Testis (tissue), 3 donors: ENCODE results near the gene FHDC1. TPM values are rescaled to one million over a fixed set of nuclear protein-coding genes. Genes with fewer than 3 reads are reported as not detected.

Experiments used
- DNase-seq: peaks from one replicate; pipeline ENCODE4 v3.0.0-alpha.2; 2019
- H3K27ac ChIP-seq, 2 donors: fragments of 200-600 bp; sonication (generic); one replicate each; pipeline ENCODE4 v1.5.1; 2019
- H3K27me3 ChIP-seq: fragments of 200-600 bp; sonication (generic); one replicate; pipeline ENCODE4 v1.5.1; 2019
- H3K36me3 ChIP-seq: fragments of 200-600 bp; sonication (generic); one replicate; pipeline ENCODE4 v1.5.1; 2017; ENCODE audit warnings: low read depth; ENCODE audit errors: missing control alignments
- H3K4me1 ChIP-seq: fragments of 200-600 bp; sonication (generic); one replicate; pipeline ENCODE4 v1.5.1; 2019
- H3K4me3 ChIP-seq, 2 donors: fragments of 200-600 bp; sonication (generic); one replicate each; pipeline ENCODE4 v1.5.1; 2017 to 2019
- H3K9me3 ChIP-seq: fragments of 200-600 bp; sonication (generic); one replicate; pipeline ENCODE4 v1.5.1; 2017
- POLR2A ChIP-seq: fragments of 450-650 bp; IDR thresholded peaks from one replicate; pipeline ENCODE4 v1.6.1; 2017; ENCODE audit warnings: antibody characterized with exemption, mild to moderate bottlenecking, moderate library complexity
- WGBS, 2 donors: methylation state at CpG; one replicate each; pipeline ENCODE4 v1.1.5; 2018; 5-methylcytosine and 5-hydroxymethylcytosine counted together
- intact Hi-C: fragments of 100-400 bp; cut with DNase I; formaldehyde crosslinking; loops from one replicate; pipeline ENCODE4 v1.15.1; 2023; ENCODE audit warnings: low total_unique reads
- polyA plus RNA-seq: library from polyadenylated mRNA; stranded (reverse); fragments of 350-450 nt; fragmentation: Illumina TruSeq; extraction: RNeasy Lipid Tissue Mini Kit (QIAGEN cat#74804); gene quantifications from one replicate; pipeline ENCODE4 v1.2.3, GENCODE V29; 2014; ENCODE audit warnings: low read depth, low replicate concordance; ENCODE audit not compliant: insufficient read depth
- total RNA-seq, 2 donors: library from RNA; depleted of rRNA; stranded (reverse); fragments of >200 nt; gene quantifications; one replicate each; pipeline ENCODE4 v1.2.3, GENCODE V29; 2016
- TF ChIP-seq, protein P1 (sequence below), 3 experiments: fragments of 450-650 bp in 2 of 3; fragments of 200-600 bp in 1 of 3; sonication (generic) in 1 of 3; IDR thresholded peaks; one replicate each; pipeline ENCODE4 v1.5.1; 2016 to 2019; ENCODE audit warnings: antibody characterized with exemption in 3 of 3, mild to moderate bottlenecking in 2 of 3, moderate library complexity in 1 of 3

The FHDC1 gene
- total and polyA plus RNA-seq, 3 donors from 2014 or later, result 2.9 to 4.2 (median 3.8) TPM

DNA sequence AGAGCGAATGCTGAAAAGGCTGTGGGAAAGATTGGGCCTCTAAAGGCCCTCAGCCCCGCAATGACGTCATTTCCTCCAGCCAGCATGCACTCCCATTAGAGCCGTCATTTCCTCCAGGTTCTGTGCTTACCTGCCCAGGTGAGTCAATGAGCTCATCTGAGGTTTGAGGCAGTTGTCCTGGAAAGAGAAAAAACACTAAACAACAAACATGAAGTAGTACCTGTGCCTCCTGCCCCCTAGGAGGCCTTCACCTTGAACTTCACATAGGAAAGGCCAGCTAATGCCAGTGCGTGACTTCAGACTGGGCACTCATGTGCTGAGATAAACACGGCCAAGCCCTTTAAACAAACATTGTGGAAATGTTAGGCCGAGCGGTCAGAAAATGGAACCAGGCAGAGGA, 55.9 kb downstream of the FHDC1 start:
- intact Hi-C loops, result no loop called here
- Histone ChIP-seq H3K9me3 (no peaks in the 10 kb centered on the region), H3K27me3 (no peaks in the 10 kb centered on the region), H3K4me1 (no peaks in the 10 kb centered on the region), H3K36me3 (no peaks in the 10 kb centered on the region), H3K27ac (no peak overlapping the region), H3K4me3 (no peak overlapping the region)
- DNase-seq, result no peak
- 97% methylated on average over 8 of the region's 8 CpGs for WGBS, 2 donors
- TF ChIP-seq POLR2A, result no peak
- TF ChIP-seq, protein P1, sequence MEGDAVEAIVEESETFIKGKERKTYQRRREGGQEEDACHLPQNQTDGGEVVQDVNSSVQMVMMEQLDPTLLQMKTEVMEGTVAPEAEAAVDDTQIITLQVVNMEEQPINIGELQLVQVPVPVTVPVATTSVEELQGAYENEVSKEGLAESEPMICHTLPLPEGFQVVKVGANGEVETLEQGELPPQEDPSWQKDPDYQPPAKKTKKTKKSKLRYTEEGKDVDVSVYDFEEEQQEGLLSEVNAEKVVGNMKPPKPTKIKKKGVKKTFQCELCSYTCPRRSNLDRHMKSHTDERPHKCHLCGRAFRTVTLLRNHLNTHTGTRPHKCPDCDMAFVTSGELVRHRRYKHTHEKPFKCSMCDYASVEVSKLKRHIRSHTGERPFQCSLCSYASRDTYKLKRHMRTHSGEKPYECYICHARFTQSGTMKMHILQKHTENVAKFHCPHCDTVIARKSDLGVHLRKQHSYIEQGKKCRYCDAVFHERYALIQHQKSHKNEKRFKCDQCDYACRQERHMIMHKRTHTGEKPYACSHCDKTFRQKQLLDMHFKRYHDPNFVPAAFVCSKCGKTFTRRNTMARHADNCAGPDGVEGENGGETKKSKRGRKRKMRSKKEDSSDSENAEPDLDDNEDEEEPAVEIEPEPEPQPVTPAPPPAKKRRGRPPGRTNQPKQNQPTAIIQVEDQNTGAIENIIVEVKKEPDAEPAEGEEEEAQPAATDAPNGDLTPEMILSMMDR (IDR thresholded peaks at IDR 0.05), result no peak

DNA sequence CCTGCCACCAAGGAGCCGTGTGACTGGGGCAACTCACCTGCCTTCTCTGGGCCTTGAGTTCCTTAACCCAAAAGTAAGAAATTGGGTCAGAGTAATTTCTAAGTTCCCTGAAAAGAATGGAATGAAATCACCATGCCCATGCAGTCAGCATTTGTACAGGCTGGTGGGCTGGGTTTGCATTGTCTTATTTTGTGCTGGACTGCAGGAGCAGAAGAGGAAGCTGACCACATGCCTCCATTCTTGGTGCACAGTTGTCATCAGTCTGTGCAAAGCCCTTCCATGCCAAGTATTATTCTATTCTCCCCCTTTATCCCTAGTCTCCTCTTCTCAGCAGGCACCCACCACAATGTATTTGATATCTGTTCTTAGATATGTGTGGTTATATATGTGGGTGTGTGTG, 56.3 kb downstream of the FHDC1 start:
- no peaks in the 10 kb centered on the region for H3K9me3 ChIP-seq
- no peak overlapping the region for H3K4me3 ChIP-seq
- no peaks in the 10 kb centered on the region for H3K27me3 ChIP-seq
- no peak overlapping the region for H3K27ac ChIP-seq
- TF ChIP-seq POLR2A, result no peak
- TF ChIP-seq, protein P1 (IDR thresholded peaks at IDR 0.05), result no peak
- intact Hi-C loops, result no loop called here
- 91 to 100% methylated on average over 1 of the region's 1 CpG for WGBS, 2 donors
- no peak for DNase-seq
- no peaks in the 10 kb centered on the region for H3K4me1 ChIP-seq
- H3K36me3 ChIP-seq, result no peaks in the 10 kb centered on the region

DNA sequence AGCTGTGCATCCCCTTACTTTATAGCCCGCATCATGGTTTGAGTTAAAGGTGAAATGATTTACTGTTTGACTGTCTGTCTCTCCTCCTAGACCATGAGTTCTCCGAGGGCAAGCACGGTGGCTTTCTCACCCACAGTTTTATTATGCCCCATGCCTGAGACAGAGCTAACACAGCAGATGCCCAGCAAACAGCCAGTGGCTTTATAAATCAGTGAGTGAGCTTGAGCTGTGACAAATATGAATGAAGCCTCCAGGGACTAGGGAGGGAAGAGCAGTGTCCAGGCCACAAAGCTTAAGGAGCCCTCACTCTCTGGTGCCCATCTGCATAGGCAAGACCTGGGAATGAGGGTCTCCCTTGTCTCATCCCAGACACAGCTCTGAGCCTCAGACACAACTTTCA, 57.9 kb downstream of the FHDC1 start:
- Histone ChIP-seq H3K27me3 (no peaks in the 10 kb centered on the region), H3K4me1 (no peaks in the 10 kb centered on the region), H3K27ac (no peak overlapping the region), H3K36me3 (no peaks in the 10 kb centered on the region), H3K4me3 (no peak overlapping the region), H3K9me3 (no peaks in the 10 kb centered on the region)
- TF ChIP-seq, protein P1 (IDR thresholded peaks at IDR 0.05), result no peak
- no peak for TF ChIP-seq POLR2A
- WGBS, 2 donors, result 90 to 100% methylated on average over 3 of the region's 3 CpGs
- intact Hi-C loops, result no loop called here
- DNase-seq, result no peak

DNA sequence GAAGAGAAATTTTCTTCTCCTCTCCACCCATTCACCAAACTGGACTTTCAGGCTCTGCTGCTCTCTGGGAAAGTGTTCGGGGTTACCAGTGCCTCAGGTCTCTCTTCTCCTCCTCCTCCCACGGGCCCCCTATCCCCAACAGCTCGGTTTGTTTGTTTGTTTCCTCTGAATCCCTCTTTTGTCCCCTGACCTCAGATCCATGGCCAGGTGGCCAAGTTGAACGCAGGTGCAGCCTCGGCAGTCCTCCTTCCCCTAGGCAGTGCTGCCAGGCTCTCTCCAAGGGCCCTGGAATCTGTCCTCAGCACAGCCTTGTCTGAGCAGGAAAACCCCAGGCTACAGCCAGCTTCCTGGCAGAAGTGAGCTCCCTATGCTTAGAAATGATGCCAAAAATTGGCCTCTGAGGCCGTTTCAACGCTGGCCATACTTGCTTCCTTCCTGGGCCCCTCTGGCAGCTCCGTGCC, 60.0 kb downstream of the FHDC1 start:
- no peak for DNase-seq
- Histone ChIP-seq H3K27ac (no peak overlapping the region), H3K27me3 (no peaks in the 10 kb centered on the region), H3K4me3 (no peak overlapping the region), H3K36me3 (no peaks in the 10 kb centered on the region), H3K4me1 (no peaks in the 10 kb centered on the region), H3K9me3 (no peaks in the 10 kb centered on the region)
- TF ChIP-seq, protein P1 (IDR thresholded peaks at IDR 0.05), result no peak
- no peak for TF ChIP-seq POLR2A
- intact Hi-C loops, result no loop called here
- 45 to 55% methylated on average over 8 of the region's 8 CpGs for WGBS, 2 donors

DNA sequence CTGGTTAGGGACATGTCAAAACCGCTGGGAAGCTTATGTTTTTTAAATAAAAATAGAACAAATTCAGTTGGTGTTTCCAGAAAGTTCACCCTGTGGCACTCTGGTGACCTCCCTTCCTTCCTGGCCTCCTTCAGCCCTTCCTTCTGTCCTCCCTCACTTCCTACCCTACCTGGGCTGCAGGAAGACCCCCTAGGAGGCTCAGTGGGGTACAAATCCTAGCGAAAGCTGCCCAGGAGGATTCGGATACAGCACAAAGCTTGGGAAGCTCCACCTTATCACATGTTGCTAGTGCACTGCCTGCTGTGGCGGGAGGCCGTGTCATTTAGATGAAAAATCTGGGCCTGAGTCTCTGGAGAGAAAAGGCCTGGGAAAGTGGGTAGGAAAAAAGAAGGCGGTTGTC, 60.5 kb downstream of the FHDC1 start:
- 84 to 90% methylated on average over 5 to 6 of the region's 6 CpGs for WGBS, 2 donors
- H3K9me3 ChIP-seq, result no peaks in the 10 kb centered on the region
- no peak overlapping the region for H3K27ac ChIP-seq
- DNase-seq, result no peak
- H3K36me3 ChIP-seq, result no peaks in the 10 kb centered on the region
- intact Hi-C loops, result no loop called here
- TF ChIP-seq, protein P1 (IDR thresholded peaks at IDR 0.05), result no peak
- no peak for TF ChIP-seq POLR2A
- no peaks in the 10 kb centered on the region for H3K4me1 ChIP-seq
- no peak overlapping the region for H3K4me3 ChIP-seq
- no peaks in the 10 kb centered on the region for H3K27me3 ChIP-seq
